ENCODE measurements around the gene GLT8D2.
"Not testable (repeated sequence)": the region's sequence is repeated elsewhere in the genome, so short reads cannot be mapped to it uniquely, and the experiment has no call there.

Gene GLT8D2

DNA sequence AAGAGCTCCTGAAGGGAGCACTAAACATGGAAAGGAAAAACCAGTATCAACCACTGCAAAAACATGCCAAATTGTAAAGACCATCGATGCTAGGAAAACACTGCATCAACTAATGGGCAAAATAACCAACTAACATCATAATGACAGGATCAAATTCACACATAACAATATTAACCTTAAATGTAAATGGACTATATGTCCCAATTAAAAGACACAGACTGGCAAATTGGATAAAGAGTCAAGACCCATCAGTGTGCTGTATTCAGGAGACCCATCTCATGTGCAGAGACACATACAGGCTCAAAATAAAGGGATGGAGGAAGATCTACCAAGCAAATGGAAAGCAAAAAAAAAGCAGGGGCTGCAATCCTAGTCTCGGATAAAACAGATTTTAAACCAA, 13.8 kb downstream of the GLT8D2 start:
- H3K27ac ChIP-seq (ENCODE audit: low read depth, low read length); H3K27me3 ChIP-seq (ENCODE audit: control insufficient read depth in 5 of 5, insufficient read depth in 4 of 5, low read length in 5 of 5); H3K36me3 ChIP-seq (ENCODE audit: control insufficient read depth in 5 of 5, insufficient read depth in 5 of 5, low read length in 5 of 5); H3K4me3 ChIP-seq (ENCODE audit: low read depth in 1 of 5, low read length in 5 of 5); H3K9me3 ChIP-seq (ENCODE audit: control insufficient read depth in 5 of 5, low read length in 5 of 5); H3K9ac ChIP-seq (ENCODE audit: low read length in 5 of 5); H3K4me1 ChIP-seq (ENCODE audit: control insufficient read depth in 5 of 5, insufficient read depth in 5 of 5, low read length in 5 of 5): not testable (repeated sequence)

DNA sequence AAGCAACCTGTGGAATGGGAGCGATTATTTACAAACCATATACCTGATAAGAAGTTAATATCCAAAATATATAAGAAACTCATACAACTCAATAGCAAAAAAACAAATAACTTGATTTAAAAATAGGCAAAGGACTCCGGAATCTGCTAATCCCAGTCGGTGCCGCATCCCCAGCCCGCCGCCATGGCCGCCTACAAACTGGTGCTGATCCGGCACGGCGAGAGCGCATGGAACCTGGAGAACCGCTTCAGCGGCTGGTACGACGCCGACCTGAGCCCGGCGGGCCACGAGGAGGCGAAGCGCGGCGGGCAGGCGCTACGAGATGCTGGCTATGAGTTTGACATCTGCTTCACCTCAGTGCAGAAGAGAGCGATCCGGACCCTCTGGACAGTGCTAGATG, 19.4 kb downstream of the GLT8D2 start:
- H3K36me3 ChIP-seq (ENCODE audit: control insufficient read depth in 5 of 5, insufficient read depth in 5 of 5, low read length in 5 of 5); H3K9me3 ChIP-seq (ENCODE audit: control insufficient read depth in 5 of 5, low read length in 5 of 5); H3K4me1 ChIP-seq (ENCODE audit: control insufficient read depth in 5 of 5, insufficient read depth in 5 of 5, low read length in 5 of 5); H3K27ac ChIP-seq (ENCODE audit: low read depth, low read length); H3K27me3 ChIP-seq (ENCODE audit: control insufficient read depth in 5 of 5, insufficient read depth in 4 of 5, low read length in 5 of 5); H3K4me3 ChIP-seq (ENCODE audit: low read depth in 1 of 5, low read length in 5 of 5); H3K9ac ChIP-seq (ENCODE audit: low read length in 5 of 5): not testable (repeated sequence)

DNA sequence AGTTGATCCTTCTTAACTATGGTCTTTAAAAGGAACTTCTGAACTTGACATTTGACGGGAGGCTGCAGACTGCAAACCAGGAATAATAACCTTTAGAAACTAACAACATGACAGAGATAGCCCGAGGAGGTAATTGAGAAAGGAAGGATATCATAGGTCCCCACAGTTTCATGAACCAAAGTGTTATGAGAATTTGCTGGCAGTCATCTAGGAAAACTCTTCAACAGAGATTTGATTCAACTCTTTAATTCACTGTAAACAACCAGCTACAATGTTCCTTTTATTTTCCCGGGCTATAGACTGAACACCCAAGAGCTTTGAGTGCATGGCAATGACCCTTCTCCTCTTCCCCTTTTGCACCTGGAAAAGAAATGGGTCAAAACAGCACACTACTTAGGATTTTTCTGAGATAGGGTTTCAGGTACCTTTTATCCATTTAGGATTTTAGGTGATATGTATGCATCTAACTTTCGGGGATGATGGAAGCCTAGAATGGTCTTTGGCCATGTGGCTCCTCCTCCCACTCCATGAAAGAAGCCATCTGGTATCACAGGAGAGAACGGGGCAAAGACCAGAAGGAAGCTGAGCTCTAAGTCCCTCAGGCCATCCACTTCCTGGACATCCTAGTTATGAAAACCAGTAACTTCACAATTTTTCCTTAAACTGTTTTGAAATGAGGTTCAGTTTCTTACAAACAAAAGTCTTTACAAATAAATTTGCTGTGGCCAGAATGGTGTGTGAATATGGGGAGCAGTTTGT, 23.0 kb downstream of the GLT8D2 start:
- Histone ChIP-seq H3K4me3 (ENCODE audit: low read depth in 1 of 5, low read length in 5 of 5) (no peak overlapping the region), H3K9ac (ENCODE audit: low read length in 5 of 5) (no peak overlapping the region), H3K27ac (ENCODE audit: low read depth, low read length) (no peak overlapping the region), H3K4me1 (ENCODE audit: control insufficient read depth in 5 of 5, insufficient read depth in 5 of 5, low read length in 5 of 5) (no peaks in the 10 kb centered on the region), H3K9me3 (ENCODE audit: control insufficient read depth in 5 of 5, low read length in 5 of 5) (peaks cover 0 to 8% (median 0%) of the 10 kb centered on the region in 5 donors), H3K27me3 (ENCODE audit: control insufficient read depth in 5 of 5, insufficient read depth in 4 of 5, low read length in 5 of 5) (no peaks in the 10 kb centered on the region), H3K36me3 (ENCODE audit: control insufficient read depth in 5 of 5, insufficient read depth in 5 of 5, low read length in 5 of 5) (no peaks in the 10 kb centered on the region)

DNA sequence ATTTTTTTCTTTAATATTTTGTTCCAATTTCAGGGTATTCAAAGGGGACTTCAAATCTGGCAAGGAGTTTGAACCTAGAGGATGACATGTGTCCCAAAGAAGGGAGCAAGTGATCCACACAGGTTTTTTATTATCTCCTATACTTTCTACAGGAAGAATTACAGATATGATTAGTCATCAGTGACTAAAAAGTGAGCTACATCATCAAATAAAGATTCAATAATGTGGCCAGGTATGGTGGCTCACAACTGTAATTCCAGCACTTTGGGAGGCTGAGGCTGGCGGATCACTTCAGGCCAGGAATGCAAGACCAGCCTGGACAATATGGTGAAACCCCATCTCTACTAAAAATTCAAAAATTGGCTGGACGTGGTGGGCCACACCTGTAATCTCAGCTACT, 24.2 kb downstream of the GLT8D2 start:
- Histone ChIP-seq H3K9ac (ENCODE audit: low read length in 5 of 5) (no peak overlapping the region), H3K27ac (ENCODE audit: low read depth, low read length) (no peak overlapping the region), H3K4me3 (ENCODE audit: low read depth in 1 of 5, low read length in 5 of 5) (no peak overlapping the region), H3K9me3 (ENCODE audit: control insufficient read depth in 5 of 5, low read length in 5 of 5) (peaks cover 0 to 8% (median 0%) of the 10 kb centered on the region in 5 donors), H3K27me3 (ENCODE audit: control insufficient read depth in 5 of 5, insufficient read depth in 4 of 5, low read length in 5 of 5) (no peaks in the 10 kb centered on the region), H3K36me3 (ENCODE audit: control insufficient read depth in 5 of 5, insufficient read depth in 5 of 5, low read length in 5 of 5) (no peaks in the 10 kb centered on the region), H3K4me1 (ENCODE audit: control insufficient read depth in 5 of 5, insufficient read depth in 5 of 5, low read length in 5 of 5) (no peaks in the 10 kb centered on the region)

DNA sequence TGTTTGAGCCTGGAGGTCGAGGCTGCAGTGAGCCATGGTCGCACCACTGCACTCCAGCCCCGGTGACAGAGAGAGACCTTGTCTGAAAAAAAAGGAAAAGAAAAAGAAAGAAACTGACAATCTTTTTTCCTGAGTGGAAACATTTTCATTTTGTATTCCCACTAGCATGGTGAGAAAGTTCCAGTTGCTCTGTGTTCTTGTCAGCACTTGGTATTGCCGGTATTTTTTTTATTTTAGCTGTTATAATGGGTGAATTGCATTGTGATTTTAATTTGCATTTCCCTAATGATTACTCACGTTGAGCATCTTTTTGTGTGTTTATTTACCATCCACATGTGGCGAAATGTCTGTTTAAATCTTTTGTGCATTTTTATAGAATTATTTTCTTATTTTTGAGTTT, 25.6 kb downstream of the GLT8D2 start:
- Histone ChIP-seq H3K9me3 (ENCODE audit: control insufficient read depth in 5 of 5, low read length in 5 of 5) (peaks cover 0 to 8% (median 0%) of the 10 kb centered on the region in 5 donors), H3K27me3 (ENCODE audit: control insufficient read depth in 5 of 5, insufficient read depth in 4 of 5, low read length in 5 of 5) (no peaks in the 10 kb centered on the region), H3K27ac (ENCODE audit: low read depth, low read length) (no peak overlapping the region), H3K4me1 (ENCODE audit: control insufficient read depth in 5 of 5, insufficient read depth in 5 of 5, low read length in 5 of 5) (no peaks in the 10 kb centered on the region), H3K36me3 (ENCODE audit: control insufficient read depth in 5 of 5, insufficient read depth in 5 of 5, low read length in 5 of 5) (no peaks in the 10 kb centered on the region), H3K4me3 (ENCODE audit: low read depth in 1 of 5, low read length in 5 of 5) (no peak overlapping the region), H3K9ac (ENCODE audit: low read length in 5 of 5) (no peak overlapping the region)

DNA sequence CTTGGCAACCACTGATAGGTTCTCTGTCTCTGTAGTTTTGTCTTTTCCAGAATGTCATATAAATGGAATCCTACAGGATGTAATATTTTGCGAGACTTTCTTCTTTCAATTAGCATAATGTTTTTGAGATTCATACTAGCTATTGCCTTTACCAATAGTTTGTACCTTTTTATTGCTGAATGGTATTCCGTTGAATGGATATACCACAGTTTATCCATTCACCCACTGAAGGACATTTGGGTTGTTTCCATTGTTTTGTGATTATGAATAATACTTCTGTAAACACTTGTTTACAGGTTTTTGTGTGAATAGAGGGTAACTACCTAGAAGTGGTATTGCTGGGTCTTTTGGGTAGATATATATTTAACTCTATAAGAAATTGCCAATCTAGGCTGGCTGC, 26.3 kb downstream of the GLT8D2 start:
- Histone ChIP-seq H3K9ac (ENCODE audit: low read length in 5 of 5) (no peak overlapping the region), H3K4me1 (ENCODE audit: control insufficient read depth in 5 of 5, insufficient read depth in 5 of 5, low read length in 5 of 5) (no peaks in the 10 kb centered on the region), H3K9me3 (ENCODE audit: control insufficient read depth in 5 of 5, low read length in 5 of 5) (peaks cover 0 to 8% (median 0%) of the 10 kb centered on the region in 5 donors), H3K36me3 (ENCODE audit: control insufficient read depth in 5 of 5, insufficient read depth in 5 of 5, low read length in 5 of 5) (no peaks in the 10 kb centered on the region), H3K27me3 (ENCODE audit: control insufficient read depth in 5 of 5, insufficient read depth in 4 of 5, low read length in 5 of 5) (no peaks in the 10 kb centered on the region), H3K27ac (ENCODE audit: low read depth, low read length) (no peak overlapping the region), H3K4me3 (ENCODE audit: low read depth in 1 of 5, low read length in 5 of 5) (no peak overlapping the region)

DNA sequence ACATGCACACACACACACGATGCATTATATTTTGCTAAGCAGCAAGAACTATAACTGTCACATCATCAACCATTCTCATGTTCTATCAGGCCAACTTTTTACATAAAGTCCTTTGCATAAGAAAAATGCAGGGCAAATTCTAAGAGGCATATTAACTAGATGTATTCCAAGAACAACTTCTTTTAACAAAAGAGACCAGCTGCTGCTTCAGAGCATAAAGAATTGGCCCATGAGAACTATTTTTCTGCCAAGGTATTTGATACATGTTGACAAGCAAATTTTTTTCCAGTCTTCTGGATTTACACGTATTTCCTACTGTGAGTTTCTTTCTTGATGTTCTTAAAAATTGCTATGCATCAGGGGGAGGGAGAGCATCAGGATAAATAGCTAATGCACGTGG, 27.2 kb downstream of the GLT8D2 start:
- no peaks in the 10 kb centered on the region for H3K36me3 ChIP-seq (ENCODE audit: control insufficient read depth in 5 of 5, insufficient read depth in 5 of 5, low read length in 5 of 5)
- H3K9ac ChIP-seq (ENCODE audit: low read length in 5 of 5) = no peak overlapping the region
- no peak overlapping the region for H3K27ac ChIP-seq (ENCODE audit: low read depth, low read length)
- H3K9me3 ChIP-seq (ENCODE audit: control insufficient read depth in 5 of 5, low read length in 5 of 5) = peaks cover 0 to 8% (median 0%) of the 10 kb centered on the region in 5 donors
- H3K4me1 ChIP-seq (ENCODE audit: control insufficient read depth in 5 of 5, insufficient read depth in 5 of 5, low read length in 5 of 5) = no peaks in the 10 kb centered on the region
- no peaks in the 10 kb centered on the region for H3K27me3 ChIP-seq (ENCODE audit: control insufficient read depth in 5 of 5, insufficient read depth in 4 of 5, low read length in 5 of 5)
- H3K4me3 ChIP-seq (ENCODE audit: low read depth in 1 of 5, low read length in 5 of 5) = no peak overlapping the region

DNA sequence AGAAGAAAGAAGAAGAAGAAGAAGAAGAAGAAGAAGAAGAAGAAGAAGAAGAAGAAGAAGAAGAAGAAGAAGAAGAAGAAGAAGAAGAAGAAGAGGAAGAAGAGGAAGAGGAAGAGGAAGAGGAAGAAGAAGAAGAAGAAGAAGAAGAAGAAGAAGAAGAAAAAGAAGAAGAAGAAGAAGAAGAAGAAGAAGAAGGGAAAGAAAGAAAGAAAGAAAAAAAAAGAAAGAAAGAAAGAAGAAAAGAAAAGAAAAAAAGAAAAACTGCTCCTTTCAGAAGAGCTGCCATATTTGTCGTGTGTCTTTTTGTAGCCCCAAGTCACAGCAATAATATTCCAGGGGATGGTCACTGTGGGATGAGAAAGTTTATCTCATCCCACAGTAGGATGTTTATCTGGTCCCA, 28.1 kb downstream of the GLT8D2 start:
- H3K9ac ChIP-seq (ENCODE audit: low read length in 5 of 5); H3K27ac ChIP-seq (ENCODE audit: low read depth, low read length); H3K27me3 ChIP-seq (ENCODE audit: control insufficient read depth in 5 of 5, insufficient read depth in 4 of 5, low read length in 5 of 5); H3K4me1 ChIP-seq (ENCODE audit: control insufficient read depth in 5 of 5, insufficient read depth in 5 of 5, low read length in 5 of 5); H3K36me3 ChIP-seq (ENCODE audit: control insufficient read depth in 5 of 5, insufficient read depth in 5 of 5, low read length in 5 of 5); H3K4me3 ChIP-seq (ENCODE audit: low read depth in 1 of 5, low read length in 5 of 5); H3K9me3 ChIP-seq (ENCODE audit: control insufficient read depth in 5 of 5, low read length in 5 of 5): not testable (repeated sequence)

DNA sequence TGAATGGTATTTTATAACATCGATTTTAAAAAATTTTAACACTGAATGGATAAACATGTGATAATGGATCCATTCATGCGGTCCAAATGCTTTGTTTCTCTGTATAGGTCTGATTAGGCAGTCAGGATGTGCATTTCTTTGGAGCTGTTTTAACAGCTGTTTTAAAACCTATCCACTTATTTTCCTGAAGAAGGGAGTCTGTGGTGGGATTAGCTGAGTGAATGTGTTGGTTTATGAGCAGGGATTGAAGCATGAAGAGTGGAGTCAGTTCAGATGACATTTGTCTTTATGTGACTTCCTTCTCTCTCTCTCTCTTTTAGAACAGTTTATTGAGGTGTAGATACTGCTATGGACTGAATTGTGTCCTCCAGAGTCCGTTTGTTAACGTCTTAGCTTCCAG, 37.7 kb downstream of the GLT8D2 start:
- H3K27me3 ChIP-seq (ENCODE audit: control insufficient read depth in 5 of 5, insufficient read depth in 4 of 5, low read length in 5 of 5) = no peaks in the 10 kb centered on the region
- H3K4me3 ChIP-seq (ENCODE audit: low read depth in 1 of 5, low read length in 5 of 5) = no peak overlapping the region
- peaks cover 0 to 4% (median 0%) of the 10 kb centered on the region in 5 donors for H3K4me1 ChIP-seq (ENCODE audit: control insufficient read depth in 5 of 5, insufficient read depth in 5 of 5, low read length in 5 of 5)
- no peak overlapping the region for H3K27ac ChIP-seq (ENCODE audit: low read depth, low read length)
- no peak overlapping the region for H3K9ac ChIP-seq (ENCODE audit: low read length in 5 of 5)
- peaks cover 0 to 5% (median 2%) of the 10 kb centered on the region in 5 donors for H3K36me3 ChIP-seq (ENCODE audit: control insufficient read depth in 5 of 5, insufficient read depth in 5 of 5, low read length in 5 of 5)
- H3K9me3 ChIP-seq (ENCODE audit: control insufficient read depth in 5 of 5, low read length in 5 of 5) = no peaks in the 10 kb centered on the region

DNA sequence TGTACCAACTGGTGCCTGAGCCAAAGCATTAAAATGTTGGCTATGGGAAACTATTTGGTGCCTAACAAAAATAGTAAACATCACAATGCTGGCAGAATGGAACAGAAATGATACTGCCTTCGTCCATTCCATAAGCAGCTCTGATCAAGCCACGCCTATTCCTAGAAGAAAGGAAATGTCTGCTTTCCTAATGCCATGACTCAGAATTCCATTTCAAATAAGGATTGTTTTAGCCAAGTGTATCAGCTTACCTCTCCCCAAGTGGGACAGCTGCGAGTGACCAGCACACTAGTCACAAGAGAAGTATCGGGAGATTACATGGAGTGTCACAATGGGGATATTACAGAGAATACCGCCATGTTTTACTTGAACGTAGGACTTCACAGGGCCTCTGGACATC, 38.7 kb downstream of the GLT8D2 start:
- Histone ChIP-seq H3K9ac (ENCODE audit: low read length in 5 of 5) (no peak overlapping the region), H3K9me3 (ENCODE audit: control insufficient read depth in 5 of 5, low read length in 5 of 5) (no peaks in the 10 kb centered on the region), H3K4me1 (ENCODE audit: control insufficient read depth in 5 of 5, insufficient read depth in 5 of 5, low read length in 5 of 5) (peaks cover 0 to 4% (median 0%) of the 10 kb centered on the region in 5 donors), H3K27me3 (ENCODE audit: control insufficient read depth in 5 of 5, insufficient read depth in 4 of 5, low read length in 5 of 5) (no peaks in the 10 kb centered on the region), H3K27ac (ENCODE audit: low read depth, low read length) (no peak overlapping the region), H3K36me3 (ENCODE audit: control insufficient read depth in 5 of 5, insufficient read depth in 5 of 5, low read length in 5 of 5) (peaks cover 0 to 5% (median 2%) of the 10 kb centered on the region in 5 donors), H3K4me3 (ENCODE audit: low read depth in 1 of 5, low read length in 5 of 5) (no peak overlapping the region)

Measured in subcutaneous abdominal adipose tissue (tissue), 5 donors.